NCI-H146 treated with DMSO at 0.1 percent for 48 hours (cell line): Measurements from ENCODE around the gene BGN.

Experiments
- DNase-seq: peaks from one replicate; lab custom pipeline; 2025; ENCODE audit not compliant: unreplicated experiment; lab: John Stamatoyannopoulos, UW

Gene BGN

GRCh38 chrX:153502796-153503195 lies 8.0 kb downstream of the BGN start:
- no peak for DNase-seq

DNA sequence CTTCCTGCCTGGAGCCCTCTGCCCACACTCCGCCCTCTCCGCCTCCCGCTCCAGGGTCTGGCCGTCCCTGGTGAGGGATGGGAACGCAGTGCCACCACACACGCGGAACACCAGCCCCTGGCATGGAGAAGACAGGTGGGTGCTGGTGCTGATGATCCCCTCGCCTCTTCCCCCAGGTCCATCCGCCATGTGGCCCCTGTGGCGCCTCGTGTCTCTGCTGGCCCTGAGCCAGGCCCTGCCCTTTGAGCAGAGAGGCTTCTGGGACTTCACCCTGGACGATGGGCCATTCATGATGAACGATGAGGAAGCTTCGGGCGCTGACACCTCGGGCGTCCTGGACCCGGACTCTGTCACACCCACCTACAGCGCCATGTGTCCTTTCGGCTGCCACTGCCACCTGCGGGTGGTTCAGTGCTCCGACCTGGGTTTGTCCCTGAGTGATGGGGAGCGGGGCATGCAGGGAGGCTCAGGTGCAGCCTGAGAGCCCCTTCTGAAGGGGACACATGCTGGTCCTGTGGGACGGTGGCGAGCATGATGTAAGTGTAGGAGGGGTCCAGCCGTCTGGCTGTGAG lies 9.8 kb downstream of the BGN start:
- DNase-seq: no peak

GRCh38 chrX:153505361-153505760 lies 10.6 kb downstream of the BGN start:
- DNase-seq: no peak

GRCh38 chrX:153507484-153508178 lies 12.9 kb downstream of the BGN start:
- DNase-seq: peak; percentile 6

DNA sequence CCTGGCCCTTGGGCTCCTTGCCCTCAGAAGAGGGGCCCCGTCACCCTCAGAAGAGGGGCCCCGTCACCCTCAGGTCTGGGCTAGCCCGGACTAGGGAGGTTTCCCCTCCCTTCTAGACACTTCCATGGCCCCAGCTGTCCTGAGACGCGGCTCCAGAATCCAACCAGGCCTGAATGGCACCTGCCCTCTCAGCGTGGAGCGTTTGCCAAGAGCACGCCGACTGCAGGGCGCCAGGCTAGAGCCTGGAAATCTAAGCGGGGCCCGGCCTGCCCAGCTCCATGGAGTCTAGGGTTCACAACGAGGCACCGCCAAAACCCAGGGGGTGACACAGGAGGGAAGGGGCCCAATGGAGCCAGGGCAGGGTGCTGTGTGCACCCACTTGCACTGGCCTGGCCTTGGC lies 14.8 kb downstream of the BGN start:
- no peak for DNase-seq

- DNase-seq: no peak
Measured at GRCh38 chrX:153510383-153510782, 15.6 kb downstream of the BGN start.

DNA sequence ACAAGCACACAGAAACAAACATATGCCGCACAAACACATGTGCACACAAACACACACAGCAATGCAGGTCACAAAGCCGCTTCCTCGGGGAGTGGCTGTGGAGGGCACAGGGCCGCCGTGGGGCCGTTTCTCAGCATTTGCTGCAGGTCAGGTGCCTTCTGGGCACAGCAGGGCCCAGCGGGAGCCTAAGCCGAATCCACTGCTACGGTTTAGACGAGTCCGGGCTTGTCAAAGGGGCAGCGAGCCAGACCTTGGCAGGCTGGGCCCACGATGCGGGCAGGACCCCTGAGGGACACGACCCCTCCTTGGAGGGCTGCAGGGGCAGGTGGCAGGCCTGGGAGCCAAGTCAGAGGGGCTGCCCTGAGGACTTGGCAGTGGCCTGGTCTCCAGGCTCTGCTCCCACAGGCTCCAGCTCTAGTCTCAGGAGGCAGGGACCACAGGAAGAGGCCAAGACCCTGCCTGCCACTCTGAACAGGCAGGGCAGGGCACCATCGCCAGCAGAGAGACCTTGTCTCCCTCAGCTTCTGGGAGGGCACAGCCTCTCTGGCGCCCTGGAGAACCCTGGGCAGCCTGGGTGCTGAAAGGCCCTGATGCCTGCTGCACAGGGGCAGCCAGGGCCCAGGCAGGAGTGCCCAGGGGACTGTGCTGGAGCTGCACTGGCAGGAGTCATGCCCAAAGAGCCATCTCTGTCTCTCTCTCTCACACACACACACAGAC lies 17.2 kb downstream of the BGN start:
- no peak for DNase-seq

GRCh38 chrX:153512501-153512893 lies 17.7 kb downstream of the BGN start:
- no peak for DNase-seq

GRCh38 chrX:153513265-153513664 lies 18.5 kb downstream of the BGN start:
- no peak for DNase-seq

DNA sequence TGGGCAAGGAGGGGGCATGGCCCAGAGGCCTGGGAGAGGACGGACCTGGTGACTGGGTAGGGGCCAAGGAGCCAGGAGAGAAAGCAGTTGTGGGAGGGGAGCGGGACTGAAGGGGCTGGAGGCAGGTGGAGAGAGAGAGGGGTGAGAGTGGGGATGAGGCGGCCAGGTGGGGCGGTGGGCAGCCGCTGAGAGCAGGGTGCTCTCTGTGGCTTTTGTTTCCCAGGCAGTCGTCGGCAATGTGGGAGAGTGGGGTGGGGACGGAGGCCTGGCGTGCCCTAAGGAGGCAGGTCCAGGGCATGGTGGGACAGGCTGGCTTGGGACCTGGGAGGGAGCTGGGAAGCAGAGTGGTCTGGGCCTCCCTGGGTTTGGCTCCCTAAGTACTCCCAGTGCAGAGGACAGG lies 19.5 kb downstream of the BGN start:
- no peak for DNase-seq

DNA sequence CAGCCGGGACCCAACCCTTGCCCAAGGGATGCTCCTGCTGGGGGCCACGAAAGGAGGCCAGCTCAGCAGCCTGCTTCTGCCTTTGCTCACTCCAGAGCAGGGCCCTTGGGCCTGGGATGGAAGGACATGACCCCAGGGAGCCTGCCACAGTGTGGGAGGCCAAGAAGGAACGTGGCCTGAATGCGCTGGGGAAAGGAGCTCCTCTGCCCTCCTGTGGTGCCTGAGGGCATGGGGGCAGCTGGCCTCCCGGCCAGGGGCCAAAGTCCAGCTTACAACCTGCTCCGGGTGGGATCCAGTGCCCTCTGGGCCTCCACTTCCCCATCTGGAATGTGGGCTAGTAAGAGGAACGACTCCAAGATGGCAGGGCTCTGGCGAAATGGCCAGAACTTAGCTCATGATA lies 20.7 kb downstream of the BGN start:
- no peak for DNase-seq

DNA sequence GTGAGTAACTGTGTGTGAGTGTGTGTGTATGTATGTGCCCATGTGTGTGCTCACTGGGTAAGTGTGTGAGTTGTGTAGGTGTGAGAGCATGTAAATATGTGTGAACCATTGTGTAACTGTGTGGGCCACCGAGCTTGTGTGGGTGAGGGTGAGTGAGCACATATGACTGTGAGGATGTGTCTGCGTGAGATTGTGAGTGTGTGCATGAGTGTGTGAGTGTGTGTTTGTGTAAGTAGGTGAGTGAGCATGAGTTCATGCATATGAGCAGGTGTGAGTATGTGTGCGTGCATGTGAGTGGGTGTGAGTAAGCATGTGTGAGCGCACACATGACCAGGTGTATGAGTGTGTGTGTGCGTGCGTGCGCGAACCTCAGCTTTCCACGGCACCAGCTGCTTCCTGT lies 21.3 kb downstream of the BGN start:
- no peak for DNase-seq

- DNase-seq: no peak
Measured at GRCh38 chrX:153517423-153517822, 22.6 kb downstream of the BGN start, which contains the start of gene ATP2B3. ATP2B3 (plus strand) TSS chrX:153517642; CDS start chrX:153536248, 18,606 bp downstream.

DNA sequence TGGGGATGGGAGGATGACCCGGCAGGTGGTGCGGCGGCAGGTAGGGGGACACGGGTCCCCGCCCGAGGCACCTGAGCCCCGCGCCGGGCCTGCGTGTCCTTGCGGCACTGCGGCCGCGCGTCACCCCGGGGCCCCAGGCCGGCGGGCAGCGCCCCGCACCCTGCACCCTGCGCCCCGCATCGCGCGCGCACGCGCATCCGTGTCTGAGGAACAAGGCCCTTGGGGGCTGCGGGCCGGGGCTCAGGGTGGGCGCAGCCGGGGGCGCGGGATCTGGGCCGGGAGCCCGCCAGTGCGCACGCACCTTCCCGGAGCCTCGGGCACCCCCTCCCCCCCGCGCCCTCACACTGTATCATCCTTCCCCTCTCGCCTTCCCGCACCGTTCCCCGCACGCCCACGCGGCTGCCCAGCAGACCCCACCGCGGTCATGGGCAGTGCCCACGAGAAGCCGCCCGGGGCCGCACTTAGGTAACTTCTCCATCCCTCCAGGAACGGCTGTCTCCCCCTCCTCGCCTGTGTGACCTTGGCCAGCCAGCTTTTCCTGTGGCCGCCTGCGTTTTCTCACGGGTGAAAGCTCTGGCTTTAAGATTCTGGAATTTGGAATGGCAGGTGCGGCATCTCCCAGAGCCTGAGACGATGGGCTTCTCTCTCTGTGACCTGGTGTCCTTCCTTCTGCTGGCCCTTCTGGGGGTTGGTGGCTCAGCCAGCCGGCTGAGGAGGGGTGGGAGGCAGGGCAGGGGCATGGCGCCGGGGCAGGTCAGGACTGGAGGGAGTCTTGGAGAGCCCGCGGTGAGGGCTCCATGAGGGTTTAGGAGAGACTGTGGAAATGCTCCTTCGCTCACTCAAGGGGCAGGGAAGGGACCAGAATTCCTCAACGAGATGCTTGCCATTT lies 23.4 kb downstream of the BGN start:
- no peak for DNase-seq

DNA sequence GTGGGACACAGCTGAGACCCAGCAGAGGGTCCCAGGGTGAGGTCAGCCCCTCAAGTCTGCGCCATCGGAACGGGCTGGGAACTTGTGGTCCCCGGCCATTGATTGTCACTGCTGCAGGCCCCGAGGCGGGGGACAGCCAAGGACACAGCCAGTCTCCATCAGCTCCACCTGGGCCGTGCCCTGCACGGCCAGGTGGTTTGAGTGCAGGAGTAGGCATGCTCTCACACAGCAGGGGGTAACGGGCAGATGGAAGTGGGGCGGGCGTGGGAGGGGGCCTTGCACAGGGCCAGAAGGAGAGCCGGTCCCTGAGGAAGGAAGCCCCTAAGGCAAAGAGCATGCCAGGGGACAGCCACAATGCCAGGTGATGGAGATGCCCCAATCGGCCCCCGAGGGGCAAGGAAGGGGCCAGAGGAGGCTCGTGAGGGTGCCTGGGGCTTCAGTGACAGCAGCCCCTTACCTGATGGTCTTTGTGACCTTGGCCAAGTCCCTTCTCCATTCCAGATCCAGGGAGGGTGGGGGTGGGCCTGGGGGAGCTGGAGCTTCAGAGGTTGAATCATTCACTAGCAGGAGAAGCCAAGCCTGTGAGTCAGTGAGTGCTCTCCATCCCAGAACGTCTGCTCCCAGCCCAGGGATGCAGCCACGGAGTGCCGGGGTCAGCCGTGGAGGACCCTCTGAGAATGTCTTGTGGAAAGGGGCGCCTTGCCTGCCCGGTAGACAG lies 24.9 kb downstream of the BGN start:
- peak; percentile 7 for DNase-seq

- DNase-seq: no peak
Measured at GRCh38 chrX:153520287-153520917, 25.6 kb downstream of the BGN start.

DNA sequence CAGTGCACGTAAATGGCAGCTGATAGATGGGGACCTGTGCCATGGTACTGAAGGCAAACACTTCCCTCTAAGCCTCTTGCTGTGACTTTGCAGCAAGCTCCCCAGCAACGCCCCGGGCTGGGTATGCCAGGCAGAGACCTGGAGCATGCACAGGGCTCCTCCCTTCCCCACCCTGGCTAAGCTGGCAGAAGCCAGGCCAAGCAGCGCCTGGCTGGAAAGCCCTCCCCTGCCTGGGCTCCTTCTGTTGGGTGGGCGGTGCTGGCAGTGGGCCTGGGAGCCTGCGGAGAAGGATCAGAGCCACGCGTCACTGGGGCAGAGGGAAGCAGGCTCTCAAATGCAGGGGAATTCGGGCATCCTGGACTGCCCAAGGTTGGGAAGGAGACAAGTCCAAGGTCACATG lies 26.3 kb downstream of the BGN start:
- no peak for DNase-seq

DNA sequence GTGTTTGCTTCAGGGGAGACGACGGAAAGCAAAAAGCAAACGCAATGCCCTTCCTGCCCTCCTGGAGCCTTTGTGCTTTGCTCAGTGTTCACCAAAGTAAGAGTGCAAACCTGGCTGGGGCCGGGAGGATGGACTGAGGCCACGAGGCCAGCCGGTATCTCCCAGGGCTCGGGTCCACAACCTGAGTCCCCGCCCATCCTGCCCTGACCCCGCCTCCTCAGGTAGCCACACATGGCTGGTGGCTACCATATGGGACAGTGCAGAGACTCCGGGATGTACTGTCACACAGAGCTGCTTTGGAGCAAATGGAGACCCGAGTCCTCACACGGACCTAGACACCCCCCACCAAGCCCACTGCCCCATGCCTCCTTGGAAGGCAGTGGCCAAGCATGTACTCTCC lies 27.5 kb downstream of the BGN start:
- DNase-seq: no peak

DNA sequence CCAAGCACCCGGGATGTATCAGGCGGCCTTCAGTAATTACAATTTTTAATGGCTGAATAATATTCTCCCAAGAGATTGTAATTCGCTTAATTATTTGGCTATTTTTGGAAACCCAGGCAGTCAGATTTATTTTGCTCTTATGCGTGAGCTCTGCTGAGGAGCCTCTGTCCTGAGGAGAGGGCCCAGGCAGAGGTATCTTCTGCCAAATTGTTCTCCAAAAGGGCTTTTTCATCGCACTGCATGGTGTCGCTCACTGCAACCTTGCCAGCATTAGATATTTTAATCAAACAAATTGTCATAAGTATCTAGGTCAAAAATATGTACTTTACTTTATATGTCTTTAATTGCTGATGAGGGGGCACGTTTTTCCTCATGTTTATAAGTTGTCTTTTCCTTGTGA lies 28.5 kb downstream of the BGN start:
- DNase-seq: no peak

DNA sequence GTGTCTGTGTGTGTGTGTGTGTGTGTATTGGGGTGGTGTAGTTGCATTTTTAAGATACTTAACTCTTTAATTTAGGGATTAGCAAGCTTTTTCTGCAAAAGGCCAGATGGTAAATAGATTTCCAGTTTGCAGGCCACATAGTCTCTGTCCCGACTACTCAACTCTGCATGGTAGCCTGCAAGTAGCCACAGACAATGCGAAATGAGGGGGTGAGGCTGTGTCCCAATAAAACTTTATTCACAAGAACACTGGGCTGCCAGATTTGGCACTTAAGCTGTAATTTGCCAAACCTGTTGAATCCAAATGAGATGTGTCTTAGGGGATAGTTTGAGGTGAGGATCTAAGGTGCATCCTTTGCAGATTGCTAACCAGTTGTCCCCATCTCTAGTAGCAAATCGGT lies 29.5 kb downstream of the BGN start:
- DNase-seq: no peak
